Measurements from ENCODE around the gene SHC2. TPM values are rescaled to one million over a fixed set of nuclear protein-coding genes. Genes with fewer than 3 reads are reported as not detected.
"Not testable (repeated sequence)": the region's sequence is repeated elsewhere in the genome, so short reads cannot be mapped to it uniquely, and the experiment has no call there.

Gene SHC2
- total and polyA plus RNA-seq, 2 donors from 2014 or later = 10.7 to 24.4 TPM

- FAIRE-seq (no peak), DNase-seq (peak in 2 of 5 donors; percentile 39 to 52)
- Histone ChIP-seq H3K9ac (ENCODE audit: low read length in 3 of 3) (no peak overlapping the region), H3K4me1 (ENCODE audit: control insufficient read depth in 2 of 3, insufficient read depth in 2 of 3, low read depth in 1 of 3, low read length in 3 of 3) (no peaks in the 10 kb centered on the region), H3K4me3 (ENCODE audit: low read length in 3 of 3) (no peak overlapping the region), H3K9me3 (ENCODE audit: control insufficient read depth in 2 of 3, insufficient read depth in 1 of 3, low read length in 3 of 3) (no peaks in the 10 kb centered on the region), H3K27me3 (ENCODE audit: control insufficient read depth, insufficient read depth, low read length) (no peaks in the 10 kb centered on the region), H3K27ac (ENCODE audit: low read depth in 2 of 2, low read length in 2 of 2) (no peak overlapping the region), H3K36me3 (ENCODE audit: control insufficient read depth in 2 of 3, insufficient read depth in 3 of 3, low read length in 3 of 3) (no peaks in the 10 kb centered on the region)
- intact Hi-C loops (cut with DNase I) = no loop called here
- TF ChIP-seq CTCF (IDR thresholded peaks at IDR 0.05; ENCODE audit: borderline replicate concordance, extremely low read depth, insufficient read depth) = no peak
Observed at GRCh38 chr19:397321-397720, 63.5 kb downstream of the SHC2 start.

- Histone ChIP-seq H3K4me1 (ENCODE audit: control insufficient read depth in 2 of 3, insufficient read depth in 2 of 3, low read depth in 1 of 3, low read length in 3 of 3) (no peaks in the 10 kb centered on the region), H3K4me3 (ENCODE audit: low read length in 3 of 3) (peak overlapping the region in 1 of 3 donors; percentile 16), H3K9me3 (ENCODE audit: control insufficient read depth in 2 of 3, insufficient read depth in 1 of 3, low read length in 3 of 3) (no peaks in the 10 kb centered on the region), H3K36me3 (ENCODE audit: control insufficient read depth in 2 of 3, insufficient read depth in 3 of 3, low read length in 3 of 3) (no peaks in the 10 kb centered on the region), H3K9ac (ENCODE audit: low read length in 3 of 3) (no peak overlapping the region), H3K27me3 (ENCODE audit: control insufficient read depth, insufficient read depth, low read length) (no peaks in the 10 kb centered on the region), H3K27ac (ENCODE audit: low read depth in 2 of 2, low read length in 2 of 2) (no peak overlapping the region)
- FAIRE-seq (no peak), DNase-seq (no peak)
- intact Hi-C loops (cut with DNase I) = no loop called here
- TF ChIP-seq CTCF (IDR thresholded peaks at IDR 0.05; ENCODE audit: borderline replicate concordance, extremely low read depth, insufficient read depth) = no peak
Observed at GRCh38 chr19:395467-395866, 65.4 kb downstream of the SHC2 start.

- FAIRE-seq; intact Hi-C loops (cut with DNase I): not testable (repeated sequence)
Observed at GRCh38 chr19:394857-395256, 66.0 kb downstream of the SHC2 start.

DNA sequence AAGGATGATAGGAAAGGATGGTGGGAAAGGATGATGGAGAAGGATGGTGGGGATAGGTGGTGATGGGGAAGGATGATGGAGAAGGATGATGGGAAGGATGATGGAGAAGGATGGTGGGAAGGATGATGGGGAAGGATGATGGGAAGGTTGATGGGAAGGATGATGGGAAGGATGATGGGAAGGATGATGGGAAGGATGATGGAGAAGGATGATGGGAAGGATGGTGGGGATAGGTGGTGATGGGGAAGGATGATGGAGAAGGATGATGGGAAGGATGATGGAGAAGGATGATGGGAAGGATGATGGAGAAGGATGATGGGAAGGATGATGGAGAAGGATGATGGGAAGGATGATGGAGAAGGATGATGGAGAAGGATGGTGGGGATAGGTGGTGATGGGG lies 67.3 kb downstream of the SHC2 start:
- H3K9me3 ChIP-seq (ENCODE audit: control insufficient read depth in 2 of 3, insufficient read depth in 1 of 3, low read length in 3 of 3); H3K4me1 ChIP-seq (ENCODE audit: control insufficient read depth in 2 of 3, insufficient read depth in 2 of 3, low read depth in 1 of 3, low read length in 3 of 3); H3K4me3 ChIP-seq (ENCODE audit: low read length in 3 of 3); FAIRE-seq; H3K36me3 ChIP-seq (ENCODE audit: control insufficient read depth in 2 of 3, insufficient read depth in 3 of 3, low read length in 3 of 3); H3K27ac ChIP-seq (ENCODE audit: low read depth in 2 of 2, low read length in 2 of 2); intact Hi-C loops (cut with DNase I); H3K27me3 ChIP-seq (ENCODE audit: control insufficient read depth, insufficient read depth, low read length); DNase-seq; H3K9ac ChIP-seq (ENCODE audit: low read length in 3 of 3): not testable (repeated sequence)

More at GRCh38 chr19:394857-395256, 66.0 kb downstream of the SHC2 start:
- H3K27ac ChIP-seq (ENCODE audit: low read depth in 2 of 2, low read length in 2 of 2); H3K4me1 ChIP-seq (ENCODE audit: control insufficient read depth in 2 of 3, insufficient read depth in 2 of 3, low read depth in 1 of 3, low read length in 3 of 3); H3K4me3 ChIP-seq (ENCODE audit: low read length in 3 of 3); H3K9ac ChIP-seq (ENCODE audit: low read length in 3 of 3); H3K27me3 ChIP-seq (ENCODE audit: control insufficient read depth, insufficient read depth, low read length); H3K9me3 ChIP-seq (ENCODE audit: control insufficient read depth in 2 of 3, insufficient read depth in 1 of 3, low read length in 3 of 3); DNase-seq; H3K36me3 ChIP-seq (ENCODE audit: control insufficient read depth in 2 of 3, insufficient read depth in 3 of 3, low read length in 3 of 3): not testable (repeated sequence)

Data from kidney (tissue), 14 donors.